ENCODE results near the gene SPOUT1. TPM values are rescaled to one million over a fixed set of nuclear protein-coding genes. Genes with fewer than 3 reads are reported as not detected.

The SPOUT1 gene
- total and polyA plus RNA-seq, 2 of the 13 experiments (the other 11 are each of a cell fraction or from before 2014, with no cell fraction given): 39.0 to 45.8 TPM

GRCh38 chr9:128829477-128830251 is at the start of gene SPOUT1 (continued):
- TF ChIP-seq HIC2 (CRISPR knock-in tag; IDR thresholded peaks at IDR 0.05; ENCODE audit: low read depth) (no peak), GZF1 (CRISPR knock-in tag; IDR thresholded peaks at IDR 0.05) (no peak), ZBTB42 (CRISPR knock-in tag; IDR thresholded peaks at IDR 0.05) (no peak), JUND (CRISPR knock-in tag; IDR thresholded peaks at IDR 0.05) (no peak), KDM3A (CRISPR knock-in tag; IDR thresholded peaks at IDR 0.05; ENCODE audit: low read depth) (peak; percentile 82), SNAPC2 (CRISPR knock-in tag; IDR thresholded peaks at IDR 0.05) (no peak), ZMAT5 (CRISPR knock-in tag; IDR thresholded peaks at IDR 0.05; ENCODE audit: borderline replicate concordance, low read depth) (no peak), ZNF788 (CRISPR knock-in tag; IDR thresholded peaks at IDR 0.05; ENCODE audit: borderline replicate concordance) (0 out of 2 replicates have a peak, but pooled peaks have one; percentile 39), THAP7 (CRISPR knock-in tag; IDR thresholded peaks at IDR 0.05) (no peak), ZNF790 (CRISPR knock-in tag; IDR thresholded peaks at IDR 0.05; ENCODE audit: borderline replicate concordance) (no peak), ZFP82 (CRISPR knock-in tag; IDR thresholded peaks at IDR 0.05; ENCODE audit: borderline replicate concordance) (0 out of 2 replicates have a peak, but pooled peaks have one; percentile 16), ZNF674 (CRISPR knock-in tag; IDR thresholded peaks at IDR 0.05; ENCODE audit: low read depth) (no peak), FOXA1 (IDR thresholded peaks at IDR 0.05) (no peak), FOXA1 (CRISPR knock-in tag; IDR thresholded peaks at IDR 0.05) (peak; percentile 33; the same call in 1 of the 2 replicates), SAFB2 (CRISPR knock-in tag; IDR thresholded peaks at IDR 0.05; ENCODE audit: borderline replicate concordance, low read depth) (peak; percentile 81; the same call in 1 of the 2 replicates), ATM (IDR thresholded peaks at IDR 0.05; ENCODE audit: borderline replicate concordance) (no peak), IRF1 (CRISPR knock-in tag; IDR thresholded peaks at IDR 0.05; ENCODE audit: low read depth) (no peak), NKX3-1 (CRISPR knock-in tag; IDR thresholded peaks at IDR 0.05) (peak; percentile 80; the same call in 1 of the 2 replicates), ZNF30 (CRISPR knock-in tag; IDR thresholded peaks at IDR 0.05) (peak; percentile 26; the same call in 1 of the 2 replicates), SAP130 (CRISPR knock-in tag; IDR thresholded peaks at IDR 0.05; ENCODE audit: low read depth) (peak; percentile 96), ZGPAT (CRISPR knock-in tag; IDR thresholded peaks at IDR 0.05) (peak; percentile 92), ATF3 (CRISPR knock-in tag; IDR thresholded peaks at IDR 0.05) (no peak), ZNF737 (CRISPR knock-in tag; IDR thresholded peaks at IDR 0.05; ENCODE audit: borderline replicate concordance) (no peak), KDM5B (CRISPR knock-in tag; IDR thresholded peaks at IDR 0.05; ENCODE audit: borderline replicate concordance) (peak; percentile 96), SNRNP70 (IDR thresholded peaks at IDR 0.05; ENCODE audit: low read depth, low read length) (no peak)
